ENCODE measurements around the gene TOMM20.

DNA sequence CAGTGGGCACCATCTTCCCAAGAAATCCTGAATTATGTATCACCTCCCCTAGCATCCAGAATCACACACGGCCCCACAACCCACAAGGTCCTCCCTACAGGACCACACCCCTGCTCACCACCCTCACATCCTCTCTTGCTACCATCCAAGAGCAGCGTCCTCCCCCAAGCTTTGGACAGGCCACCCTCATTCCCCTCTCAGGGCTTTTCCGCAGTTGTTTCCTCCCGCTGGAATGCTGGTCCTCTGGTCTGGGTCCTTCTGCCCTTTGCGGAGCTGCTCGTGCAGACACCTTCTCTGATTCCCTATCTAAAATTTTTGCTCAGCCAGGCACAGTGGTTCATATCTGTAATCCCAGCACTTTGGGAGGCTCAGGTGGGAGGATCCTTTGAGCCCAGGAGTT is 56.5 kb downstream of the TOMM20 start:
- TF ChIP-seq POLR2A (IDR thresholded peaks at IDR 0.05) (no peak), POLR2AphosphoS5 (IDR thresholded peaks at IDR 0.05) (no peak)
- TF ChIP-seq, protein P1, sequence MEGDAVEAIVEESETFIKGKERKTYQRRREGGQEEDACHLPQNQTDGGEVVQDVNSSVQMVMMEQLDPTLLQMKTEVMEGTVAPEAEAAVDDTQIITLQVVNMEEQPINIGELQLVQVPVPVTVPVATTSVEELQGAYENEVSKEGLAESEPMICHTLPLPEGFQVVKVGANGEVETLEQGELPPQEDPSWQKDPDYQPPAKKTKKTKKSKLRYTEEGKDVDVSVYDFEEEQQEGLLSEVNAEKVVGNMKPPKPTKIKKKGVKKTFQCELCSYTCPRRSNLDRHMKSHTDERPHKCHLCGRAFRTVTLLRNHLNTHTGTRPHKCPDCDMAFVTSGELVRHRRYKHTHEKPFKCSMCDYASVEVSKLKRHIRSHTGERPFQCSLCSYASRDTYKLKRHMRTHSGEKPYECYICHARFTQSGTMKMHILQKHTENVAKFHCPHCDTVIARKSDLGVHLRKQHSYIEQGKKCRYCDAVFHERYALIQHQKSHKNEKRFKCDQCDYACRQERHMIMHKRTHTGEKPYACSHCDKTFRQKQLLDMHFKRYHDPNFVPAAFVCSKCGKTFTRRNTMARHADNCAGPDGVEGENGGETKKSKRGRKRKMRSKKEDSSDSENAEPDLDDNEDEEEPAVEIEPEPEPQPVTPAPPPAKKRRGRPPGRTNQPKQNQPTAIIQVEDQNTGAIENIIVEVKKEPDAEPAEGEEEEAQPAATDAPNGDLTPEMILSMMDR (IDR thresholded peaks at IDR 0.05): no peak

Data from suprapubic skin (tissue), 4 donors.